Endothelial cell of umbilical vein (primary cell): ENCODE data around the gene COMT. TPM values are rescaled to one million over a fixed set of nuclear protein-coding genes. Genes with fewer than 3 reads are reported as not detected.

Experiments
- BruUV-seq: library from RNA; stranded (reverse); fragments of 400-500 nt; replicated peaks from 2 replicates; lab custom pipeline; 2021; lab: Mats Ljungman, UMichigan
- CTCF ChIA-PET: fragments of 300-600, 350-600 bp; sonication (Branson Sonifier 250); formaldehyde crosslinking; loops from one replicate; lab custom pipeline; 2021; ENCODE audit warnings: antibody characterized with exemption, inconsistent platforms; lab: Charles Lee
- POLR2A ChIA-PET: fragments of 300-600, 350-600 bp; sonication (Branson Sonifier 250); formaldehyde crosslinking; loops from one replicate; lab custom pipeline; 2021; ENCODE audit warnings: antibody characterized with exemption, inconsistent platforms; lab: Charles Lee
- DNase-seq: peaks from one replicate; pipeline ENCODE4 v3.0.0-alpha.2; 2011; ENCODE audit warnings: low read depth, low spot score
- FAIRE-seq: peaks from 2 replicates; lab custom pipeline; 2011; peaks lifted over from hg19 to GRCh38; lab: Jason Lieb, UNC
- H2AFZ ChIP-seq: 2 replicates; pipeline ENCODE4 v1.6.0; 2012; ENCODE audit warnings: low read depth, low read length, control low read depth, inconsistent platforms
- H3K27ac ChIP-seq: 2 replicates; pipeline ENCODE4 v1.5.1; 2011; ENCODE audit warnings: low read depth, mild to moderate bottlenecking, control low read depth, low read length, moderate library complexity; ENCODE audit not compliant: insufficient read depth
- H3K27me3 ChIP-seq, 2 experiments: 2 replicates each; pipeline versions ENCODE4 v1.6.0 to v1.6.1; 2011; ENCODE audit warnings: low read length in 2 of 2, mixed read lengths in 1 of 2; ENCODE audit not compliant: control insufficient read depth in 2 of 2, insufficient read depth in 2 of 2
- H3K36me3 ChIP-seq, 2 experiments: 2 replicates in 1 of 2; 3 replicates in 1 of 2; pipeline ENCODE4 v1.5.1; 2011; ENCODE audit warnings: low read length in 2 of 2, mild to moderate bottlenecking in 1 of 2, moderate library complexity in 1 of 2; ENCODE audit not compliant: control insufficient read depth in 2 of 2, insufficient read depth in 2 of 2; ENCODE audit errors: extremely low read depth in 1 of 2
- H3K4me1 ChIP-seq: 3 replicates; pipeline ENCODE4 v1.5.1; 2011; ENCODE audit warnings: mild to moderate bottlenecking, low read length; ENCODE audit not compliant: control insufficient read depth, insufficient read depth; ENCODE audit errors: extremely low read depth
- H3K4me2 ChIP-seq: 2 replicates; pipeline ENCODE4 v1.6.1; 2011; ENCODE audit warnings: low read length, control low read depth, mixed read lengths; ENCODE audit not compliant: insufficient read depth
- H3K4me3 ChIP-seq, 3 experiments: fragments of 200-600 bp in 1 of 3; sonication (generic), shearing (Covaris generic) in 1 of 3; replicated peaks in 1 of 3; 2 replicates each; pipeline ENCODE4 v1.5.1; 2011 to 2016; ENCODE audit warnings: control low read depth in 3 of 3, low read length in 3 of 3, mild to moderate bottlenecking in 2 of 3, inconsistent platforms in 1 of 3, low read depth in 1 of 3, moderate library complexity in 1 of 3; ENCODE audit not compliant: insufficient read depth in 1 of 3
- H3K79me2 ChIP-seq: 2 replicates; pipeline ENCODE4 v1.6.0; 2012; ENCODE audit warnings: low read length, inconsistent platforms; ENCODE audit not compliant: control insufficient read depth, insufficient read depth
- H3K9ac ChIP-seq: replicated peaks from 2 replicates; pipeline ENCODE3; 2011; ENCODE audit warnings: low read length, control low read depth; ENCODE audit not compliant: insufficient read depth; ENCODE audit errors: extremely low read depth
- H3K9me1 ChIP-seq: replicated peaks from 3 replicates; pipeline ENCODE4 v1.6.0; 2011; ENCODE audit warnings: mild to moderate bottlenecking, low read length; ENCODE audit not compliant: control insufficient read depth, insufficient read depth; ENCODE audit errors: extremely low read depth
- H3K9me3 ChIP-seq: replicated peaks from 2 replicates; pipeline ENCODE4 v1.5.1; 2012; ENCODE audit warnings: low read length, inconsistent platforms; ENCODE audit not compliant: control insufficient read depth, insufficient read depth
- H4K20me1 ChIP-seq: replicated peaks from 2 replicates; pipeline ENCODE3; 2011; ENCODE audit warnings: mild to moderate bottlenecking, low read length; ENCODE audit not compliant: control insufficient read depth, insufficient read depth; ENCODE audit errors: extremely low read depth
- CTCF ChIP-seq, 2 donors: IDR thresholded peaks; 1 replicate in 1 of 2; 2 replicates in 1 of 2; pipeline ENCODE4 v1.5.1; 2011; ENCODE audit warnings: low read length in 2 of 2, mild to moderate bottlenecking in 2 of 2, moderate library complexity in 2 of 2, control low read depth in 1 of 2, inconsistent platforms in 1 of 2, low read depth in 1 of 2; ENCODE audit not compliant: insufficient read depth in 1 of 2; ENCODE audit errors: extremely low read depth in 1 of 2
- EZH2 ChIP-seq: IDR thresholded peaks from 2 replicates; pipeline ENCODE4 v1.6.1; 2012; ENCODE audit warnings: borderline replicate concordance, low read depth, mild to moderate bottlenecking, moderate library complexity, low read length, inconsistent platforms; ENCODE audit not compliant: severe bottlenecking
- FOS ChIP-seq: IDR thresholded peaks from 2 replicates; pipeline ENCODE4 v1.6.1; 2011; ENCODE audit warnings: mild to moderate bottlenecking, low read length, moderate library complexity, borderline replicate concordance; ENCODE audit not compliant: insufficient read depth
- GATA2 ChIP-seq: IDR thresholded peaks from 2 replicates; pipeline ENCODE4 v1.7.0; 2011; ENCODE audit warnings: low read depth, mild to moderate bottlenecking, moderate library complexity, mixed read lengths, low read length; ENCODE audit not compliant: insufficient read length, insufficient read depth
- JUN ChIP-seq: IDR thresholded peaks from 2 replicates; pipeline ENCODE4 v1.6.1; 2011; ENCODE audit warnings: borderline replicate concordance, low read depth; ENCODE audit not compliant: insufficient read length, insufficient read depth
- MAX ChIP-seq: IDR thresholded peaks from 2 replicates; pipeline ENCODE4 v1.6.1; 2011; ENCODE audit not compliant: insufficient read depth, insufficient read length
- MYC ChIP-seq: IDR thresholded peaks from one replicate; pipeline ENCODE4 v1.6.1; 2011; ENCODE audit warnings: mild to moderate bottlenecking, low read depth, low read length
- POLR2A ChIP-seq: IDR thresholded peaks from 2 replicates; pipeline ENCODE4 v1.6.1; 2012; ENCODE audit warnings: low read depth, mild to moderate bottlenecking, control low read depth, low read length
- POLR2AphosphoS5 ChIP-seq: IDR thresholded peaks from 2 replicates; pipeline ENCODE4 v1.6.1; 2012; ENCODE audit warnings: low read depth, mild to moderate bottlenecking, control low read depth, low read length, moderate library complexity; ENCODE audit not compliant: insufficient read depth
- dilution Hi-C: fragments of 300-500 bp; cut with MboI; formaldehyde crosslinking; loops from one replicate; pipeline ENCODE4 v1.15.0; 2019; ENCODE audit warnings: low sequenced_read_pairs; ENCODE audit not compliant: extremely low pct_ligation_motif_present
- intact Hi-C: fragments of 100-400 bp; cut with micrococcal nuclease; formaldehyde crosslinking; loops from one replicate; pipeline ENCODE4 v1.10.0; 2022
- polyA plus RNA-seq, 4 experiments: library from polyadenylated mRNA; depleted of rRNA in 3 of 4; stranded (reverse) in 3 of 4; unstranded in 1 of 4; fragments of >200 nt; gene quantifications; 2 replicates each; pipeline versions ENCODE4 v1.2.1 to v1.2.3, GENCODE V29; 2011 to 2012; ENCODE audit warnings: missing spikeins in 1 of 4
- total RNA-seq: library from RNA; stranded (reverse); gene quantifications from 2 replicates; pipeline ENCODE4 v1.2.3, GENCODE V29; 2021

Gene COMT
- total and polyA plus RNA-seq, 2 donors (not counting 3 experiments of a cell fraction or from before 2014, with no cell fraction given), result 221 to 537 TPM

GRCh38 chr22:19892257-19892879 lies 49.2 kb upstream of the COMT start:
- H4K20me1 ChIP-seq, result no peaks in the 10 kb centered on the region
- dilution Hi-C loops (no loop called here), intact Hi-C loops (loop anchor here (1.0 kb wide), 1 partner anchor 51 kb away; no protein-coding TSS in a partner anchor)
- peaks cover 3% of the 10 kb centered on the region for H3K79me2 ChIP-seq
- peak; percentile 79 for DNase-seq
- H3K4me3 ChIP-seq, result no peak overlapping the region
- H3K9me3 ChIP-seq, result no peaks in the 10 kb centered on the region
- no peak overlapping the region for H2AFZ ChIP-seq
- no TSS peak for BruUV-seq
- H3K27ac ChIP-seq, result peak overlapping the region; percentile 83
- CTCF ChIA-PET, result interaction anchor here (1.2 to 3.6 kb wide), 6 partner anchors 16 to 162 kb away, joined by 3 to 33 read pairs (median 7); no protein-coding TSS in a partner anchor
- no peaks in the 10 kb centered on the region for H3K27me3 ChIP-seq
- POLR2A ChIA-PET, result interaction anchor here (0.9 to 1.4 kb wide), 4 partner anchors 11 to 48 kb away, joined by 3 to 9 read pairs (median 4); no protein-coding TSS in a partner anchor
- H3K36me3 ChIP-seq, result peaks cover 0 to 9% of the 10 kb centered on the region in 2 experiments
- H3K4me2 ChIP-seq, result peak overlapping the region; percentile 9
- peak overlapping the region; percentile 50 for H3K9ac ChIP-seq
- H3K9me1 ChIP-seq, result no peaks in the 10 kb centered on the region
- peaks cover 61% of the 10 kb centered on the region for H3K4me1 ChIP-seq
- TF ChIP-seq MYC, result peak; percentile 77
- TF ChIP-seq JUN, result no peak
- TF ChIP-seq POLR2A, result peak; percentile 6
- TF ChIP-seq MAX, result no peak
- TF ChIP-seq POLR2AphosphoS5, result peak; percentile 51
- FAIRE-seq, result peak; percentile 87

GRCh38 chr22:19892925-19893324 lies 48.6 kb upstream of the COMT start:
- Histone ChIP-seq H3K27ac (peak overlapping the region; percentile 83), H3K4me2 (no peak overlapping the region), H3K9me3 (no peaks in the 10 kb centered on the region), H3K9ac (peak overlapping the region; percentile 50), H3K4me1 (peaks cover 56% of the 10 kb centered on the region), H3K9me1 (no peaks in the 10 kb centered on the region), H3K36me3 (peaks cover 0 to 9% of the 10 kb centered on the region in 2 experiments), H2AFZ (no peak overlapping the region), H3K27me3 (no peaks in the 10 kb centered on the region), H4K20me1 (no peaks in the 10 kb centered on the region), H3K4me3 (no peak overlapping the region), H3K79me2 (peaks cover 2% of the 10 kb centered on the region)
- dilution Hi-C loops (no loop called here), intact Hi-C loops (loop anchor here (1.0 kb wide), 1 partner anchor 50 kb away; no protein-coding TSS in a partner anchor)
- BruUV-seq, result no TSS peak
- FAIRE-seq (peak; percentile 62), DNase-seq (no peak)
- TF ChIP-seq EZH2 (no peak), POLR2AphosphoS5 (no peak), MAX (no peak), JUN (no peak), POLR2A (no peak), FOS (no peak), GATA2 (no peak), CTCF (IDR thresholded peaks at IDR 0.05; ENCODE audit: extremely low read depth in 1 of 2, insufficient read depth in 1 of 2, low read depth in 1 of 2, low read length in 2 of 2) (no peak), MYC (no peak)
- POLR2A ChIA-PET, result interaction anchor here (1.2 to 1.4 kb wide), 2 partner anchors 12 to 48 kb away, joined by 3 to 9 read pairs; no protein-coding TSS in a partner anchor
- CTCF ChIA-PET, result interaction anchor here (3.6 kb wide), 1 partner anchor 163 kb away, joined by 33 read pairs; no protein-coding TSS in a partner anchor
